Stimulated activated CD8-positive, alpha-beta memory T cell treated with anti-CD3 and anti-CD28 coated beads, Interleukin-2, amount 100 ng/mL, for 48 hours (primary cell): Measurements from ENCODE around the gene FARP2.

Source experiments
- DNase-seq, 2 donors: peaks; one replicate each; pipeline ENCODE4 v3.0.0-alpha.2; 2020; ENCODE audit warnings: low read depth in 2 of 2

Gene FARP2

GRCh38 chr2:241532168-241532567 lies 176.1 kb downstream of the FARP2 start:
- no peak for DNase-seq

DNA sequence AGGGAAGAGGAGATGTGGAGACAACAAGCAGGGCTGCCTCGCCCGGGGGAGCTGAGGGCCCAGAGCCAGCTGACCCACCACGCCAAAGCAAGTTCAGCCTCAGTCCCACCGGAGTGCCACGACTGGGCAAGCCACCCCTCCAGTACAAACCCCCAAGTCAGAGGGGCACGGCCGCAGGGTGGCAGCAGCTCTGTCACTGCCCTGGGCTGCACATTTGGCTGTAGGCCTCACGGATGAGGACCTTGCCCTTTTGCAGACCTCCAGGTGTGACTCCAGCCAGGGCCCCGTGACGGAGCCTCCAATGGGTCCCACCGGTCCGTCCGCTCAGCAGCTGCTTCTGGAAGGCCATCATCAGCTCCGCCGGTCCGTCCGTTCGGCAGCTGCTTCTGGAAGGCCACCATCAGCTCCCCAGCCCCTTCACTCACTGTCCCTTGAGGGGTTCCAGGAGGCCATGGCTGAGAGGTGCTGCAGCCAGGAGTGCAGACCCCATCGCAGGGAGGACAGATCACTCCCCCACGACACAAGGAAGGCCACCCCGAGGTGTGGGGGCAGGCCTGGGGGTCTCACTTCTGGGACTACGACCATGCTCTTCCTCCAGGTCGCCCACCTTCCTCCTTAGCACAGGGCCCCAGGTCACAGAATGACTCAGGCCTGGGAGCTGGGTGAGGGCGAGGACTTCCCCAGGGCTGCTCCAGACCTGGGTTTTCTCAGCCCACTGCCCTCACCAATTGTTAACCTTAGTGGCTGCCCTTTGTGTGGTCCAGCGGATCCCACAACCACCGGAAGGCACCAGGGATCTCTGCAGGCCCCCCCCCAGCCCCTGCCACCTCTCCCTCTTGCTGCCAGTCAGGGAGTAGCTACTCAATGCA lies 176.9 kb downstream of the FARP2 start:
- DNase-seq: no peak

- DNase-seq: no peak
Measured at GRCh38 chr2:241534293-241534692, 178.2 kb downstream of the FARP2 start.

- DNase-seq: no peak
Measured at GRCh38 chr2:241534701-241535375, 178.8 kb downstream of the FARP2 start.

DNA sequence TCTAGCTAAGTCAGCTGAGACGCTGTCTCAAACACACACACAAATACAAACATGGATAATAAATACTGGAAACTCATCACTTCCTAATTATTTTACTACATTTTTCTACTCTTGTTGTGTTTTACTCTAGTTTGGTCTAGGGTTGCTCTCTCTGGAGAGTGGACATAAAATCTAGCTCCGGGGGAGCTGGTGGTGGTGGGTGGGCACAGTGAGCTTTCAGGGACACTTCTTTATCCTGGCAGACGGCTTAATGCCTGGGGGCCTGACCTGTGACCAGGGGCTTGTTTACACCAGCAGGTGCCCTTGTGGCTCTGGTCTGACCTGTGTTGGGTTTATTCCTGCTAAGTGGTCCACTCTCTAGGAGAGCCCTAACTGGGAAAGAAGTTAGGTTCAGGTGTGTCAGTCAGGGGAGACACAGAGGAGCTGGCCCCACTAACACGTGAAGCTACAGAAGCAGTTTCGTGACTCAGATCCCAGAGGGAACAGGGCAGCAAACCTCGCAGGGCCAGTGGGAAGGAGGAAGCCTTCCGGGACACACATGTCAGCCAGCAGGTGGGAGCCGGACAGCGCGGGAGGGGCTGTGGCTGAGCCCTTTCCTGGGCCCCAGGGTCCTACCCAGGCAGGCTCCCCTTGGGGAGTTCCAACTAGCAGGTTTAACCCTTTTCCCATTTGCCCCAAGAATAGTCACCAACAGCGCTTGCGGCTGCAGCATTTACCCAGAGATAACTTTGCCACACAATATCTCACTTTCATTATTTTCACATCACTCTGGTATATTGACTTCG lies 180.0 kb downstream of the FARP2 start:
- no peak for DNase-seq

DNA sequence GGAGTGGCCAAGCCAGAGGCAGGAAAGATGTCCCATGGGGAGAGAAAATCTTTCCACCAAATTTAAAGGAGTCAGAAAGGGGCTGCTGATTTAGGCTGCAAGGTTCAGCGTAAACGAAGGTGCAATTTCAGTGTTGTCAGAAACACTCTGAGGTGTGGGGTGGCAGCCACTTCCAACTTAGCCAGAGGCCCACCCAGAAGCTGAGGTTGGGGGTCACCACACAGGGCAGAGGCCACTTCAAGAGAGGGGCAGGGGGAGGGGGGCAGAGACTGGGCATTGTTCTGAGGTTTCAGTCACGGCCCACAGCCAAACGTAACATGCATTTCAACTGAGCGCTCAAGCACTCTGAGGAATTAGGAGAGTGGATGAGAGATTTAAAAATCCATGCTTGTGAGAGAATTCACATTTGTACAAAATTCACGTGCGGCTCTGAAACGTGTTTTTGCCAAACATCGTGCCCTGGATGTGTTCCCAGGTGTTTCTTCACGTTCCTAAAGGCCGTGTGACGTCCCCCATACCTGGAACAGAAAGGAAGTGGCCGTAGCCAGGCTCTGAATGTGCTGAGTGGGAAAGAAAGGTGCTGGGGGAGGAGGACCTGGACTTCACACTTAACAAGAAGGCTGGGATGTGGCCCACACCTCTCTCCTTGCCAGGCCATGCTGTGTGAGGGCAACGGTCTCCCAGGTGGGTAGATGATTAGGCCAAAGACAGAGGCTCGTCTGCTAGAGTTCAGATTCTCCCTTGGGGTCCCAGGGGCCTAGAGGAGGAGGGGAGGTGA lies 182.9 kb downstream of the FARP2 start:
- no peak for DNase-seq

DNA sequence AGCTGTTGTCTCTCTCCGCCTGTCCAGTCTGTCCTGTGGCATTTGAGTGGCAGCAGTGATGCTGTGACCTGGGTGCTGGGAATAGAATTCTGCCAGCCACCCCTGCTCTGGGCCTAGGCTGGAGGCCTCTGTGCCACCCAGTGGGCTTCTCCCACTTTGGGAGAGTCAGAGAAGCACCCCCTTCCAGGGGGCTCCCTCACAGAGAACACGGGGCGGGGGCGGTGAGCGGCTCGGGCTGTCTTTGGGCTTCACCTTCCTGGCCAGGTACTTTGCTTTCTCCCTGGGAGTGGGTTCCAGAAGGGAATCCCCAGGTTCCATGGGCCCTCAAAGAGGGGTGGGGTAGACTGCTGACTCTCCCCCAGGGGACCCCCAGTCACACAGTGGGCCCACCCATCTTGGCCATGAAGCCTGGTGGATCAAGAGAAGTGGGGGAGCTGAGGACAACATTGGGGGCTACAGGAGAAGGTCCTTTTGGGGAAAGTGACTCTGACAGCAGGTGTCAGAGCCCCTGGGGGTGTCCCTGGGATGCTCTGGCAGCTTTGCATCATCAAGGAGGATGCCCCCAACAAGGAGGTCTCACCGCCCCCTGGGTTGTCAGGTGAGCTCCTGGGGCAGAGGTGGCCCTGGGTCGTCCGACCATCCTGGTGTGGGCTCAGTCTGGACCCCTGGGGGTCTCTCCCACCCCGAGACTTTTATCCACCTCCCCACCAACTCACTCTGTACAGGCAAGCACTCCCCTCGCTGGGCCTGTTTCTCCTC lies 183.7 kb downstream of the FARP2 start:
- DNase-seq: no peak

DNA sequence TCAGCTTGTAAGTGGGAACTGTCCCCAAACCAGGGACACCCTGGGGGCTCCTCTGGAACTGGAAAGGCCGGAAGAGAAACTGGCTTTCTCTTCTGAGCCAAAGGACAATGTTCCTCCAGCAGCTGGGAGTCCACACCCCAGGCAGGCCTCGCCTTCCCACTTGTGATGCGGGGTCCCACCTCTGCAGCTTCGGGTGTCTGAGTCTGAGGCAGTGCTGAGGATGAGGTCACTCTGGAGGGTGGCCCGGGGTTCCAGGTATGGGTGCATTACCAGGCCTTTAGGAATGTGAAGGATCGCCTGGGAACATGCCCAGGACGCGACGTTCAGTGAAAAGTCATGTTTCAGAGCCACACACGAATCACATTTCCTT lies 184.3 kb downstream of the FARP2 start:
- DNase-seq: no peak

DNA sequence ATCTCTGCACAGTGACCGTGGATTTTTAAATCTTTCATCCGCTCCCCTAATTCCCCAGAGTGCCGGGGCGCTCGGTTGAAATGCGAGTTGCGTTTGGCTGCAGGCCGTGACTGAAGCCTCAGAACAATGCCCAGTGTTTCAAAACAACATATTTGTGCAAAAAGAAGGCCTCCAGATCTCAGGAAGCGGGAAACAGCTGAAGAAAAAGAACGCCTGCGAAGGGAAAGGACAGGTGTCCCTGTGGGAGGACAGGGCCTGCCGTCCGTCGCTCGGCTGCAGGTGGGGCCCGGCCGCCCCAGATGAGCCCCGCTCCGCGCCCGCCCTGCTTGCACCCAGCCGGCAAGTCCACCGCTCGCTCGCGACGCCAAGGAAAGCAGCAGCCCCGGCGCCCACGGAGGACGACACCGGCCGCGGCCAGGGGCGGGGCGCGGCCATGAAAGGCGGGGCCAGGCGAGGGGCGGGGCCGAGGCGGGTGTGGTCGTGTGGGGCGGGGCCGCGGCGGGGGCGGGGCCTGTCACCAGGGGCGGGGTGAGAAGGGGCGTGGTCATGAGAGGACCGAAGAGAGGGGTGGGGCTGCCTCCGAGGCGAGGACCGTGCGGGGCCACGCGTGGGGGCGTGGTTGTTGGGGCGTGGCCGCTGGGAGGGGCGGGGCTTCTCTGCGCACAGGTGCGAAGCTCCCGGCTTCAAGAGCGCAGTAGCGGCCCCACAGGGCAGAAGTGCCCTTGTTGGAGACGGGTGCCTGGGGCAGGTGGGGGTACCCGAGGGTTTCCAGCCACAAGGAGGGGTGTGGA lies 184.9 kb downstream of the FARP2 start:
- peak; percentile 66 to 75 for DNase-seq

GRCh38 chr2:241541564-241542277 lies 185.6 kb downstream of the FARP2 start:
- DNase-seq: no peak

DNA sequence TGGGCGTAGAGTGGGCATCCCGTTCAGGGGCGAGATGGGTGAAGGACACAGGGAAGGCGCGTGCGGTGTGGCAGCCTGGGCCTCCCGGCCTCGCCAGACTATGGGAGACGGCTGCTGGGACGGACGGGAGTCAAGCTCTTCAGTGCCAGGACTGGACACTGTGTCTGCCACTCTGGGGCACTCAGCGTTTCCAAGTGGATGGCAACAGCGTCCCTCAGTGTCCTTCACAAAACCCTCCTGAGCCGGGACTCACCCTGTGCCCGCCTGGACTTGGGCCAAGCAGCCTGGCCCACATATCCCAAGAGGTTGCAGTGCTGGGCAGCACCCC lies 186.2 kb downstream of the FARP2 start:
- no peak for DNase-seq
